HG03135 (cell line): ENCODE results near the gene DUS4L.

ENCODE experiments used
- ATAC-seq: cut with Tn5 transposase; IDR thresholded peaks from one replicate; pipeline ENCODE4 v1.9.1; 2021; ENCODE audit warnings: mild to moderate bottlenecking, moderate library complexity; ENCODE audit not compliant: unreplicated experiment

DUS4L gene

GRCh38 chr7:107613439-107613838 lies 49.7 kb downstream of the DUS4L start:
- ATAC-seq: no peak

GRCh38 chr7:107613948-107614347 lies 50.2 kb downstream of the DUS4L start:
- no peak for ATAC-seq

- ATAC-seq: no peak
Measured at GRCh38 chr7:107614425-107614824, 50.7 kb downstream of the DUS4L start.

GRCh38 chr7:107615910-107616680 lies 52.3 kb downstream of the DUS4L start:
- no peak for ATAC-seq

GRCh38 chr7:107622429-107622828 lies 58.7 kb downstream of the DUS4L start:
- no peak for ATAC-seq

- no peak for ATAC-seq
Measured at GRCh38 chr7:107622894-107623293, 59.1 kb downstream of the DUS4L start.

- ATAC-seq: no peak
Measured at GRCh38 chr7:107627002-107627401, 63.2 kb downstream of the DUS4L start.
